ENCODE measurements around the gene GPR84. TPM values are rescaled to one million over a fixed set of nuclear protein-coding genes. Genes with fewer than 3 reads are reported as not detected.
A peak's percentile ranks its signal among the peaks of the same experiment; 100 is the strongest.

GPR84 gene
- polyA plus RNA-seq, 1 donor (not counting 4 experiments of a cell fraction or from before 2014, with no cell fraction given): 0.12 TPM

DNA sequence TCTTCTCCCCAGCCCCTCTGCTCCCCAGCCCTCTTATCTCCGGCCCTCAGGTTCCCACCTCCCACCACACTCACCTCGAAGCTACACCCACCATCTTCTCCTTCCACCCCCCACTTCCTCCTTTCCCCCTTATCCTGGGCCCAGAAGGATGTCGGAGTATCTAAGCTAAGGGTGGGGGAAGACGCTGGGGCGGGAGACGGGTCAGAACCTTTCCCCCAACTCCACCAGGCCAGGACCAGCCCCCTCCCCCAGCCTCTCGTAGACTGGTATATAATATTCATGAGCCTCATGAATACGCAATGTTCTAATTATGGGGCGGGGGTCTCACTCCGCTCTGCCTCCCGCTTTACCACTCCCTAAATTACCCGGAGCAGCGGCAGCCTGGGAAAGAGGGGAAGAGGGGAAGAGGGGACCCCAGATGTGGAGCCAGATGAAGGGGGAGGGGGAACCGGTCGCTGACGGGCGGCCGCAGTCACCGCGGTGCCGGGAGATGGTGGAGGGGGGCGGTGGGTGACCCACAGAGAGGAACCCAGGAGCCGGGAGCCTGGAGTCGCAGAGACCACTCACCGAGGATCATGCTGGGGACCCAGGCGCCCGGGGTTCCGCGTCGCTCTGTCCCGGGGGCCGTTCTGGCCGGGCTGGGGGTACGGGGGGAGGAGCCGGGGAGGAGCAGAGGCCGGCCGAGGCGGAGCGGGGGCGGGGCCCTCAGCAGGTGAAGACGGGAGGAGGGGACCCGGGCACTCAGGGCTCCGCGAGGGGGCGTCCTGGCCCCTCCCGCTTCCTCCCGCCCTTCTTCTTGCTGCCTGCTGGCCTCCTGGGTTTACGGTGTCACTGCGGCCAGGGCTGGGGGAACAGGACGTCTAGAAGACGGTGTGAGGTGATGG lies 26.6 kb upstream of the GPR84 start:
- peaks cover 49% of the 10 kb centered on the region for H3K79me2 ChIP-seq (ENCODE audit: control insufficient read depth, insufficient read depth, low read length)
- FAIRE-seq (no peak), DNase-seq (ENCODE audit: low read depth, low spot score) (no peak)
- H3K27ac ChIP-seq (ENCODE audit: control insufficient read depth, insufficient read depth, low read length): peak overlapping the region; percentile 81
- H3K36me3 ChIP-seq (ENCODE audit: control insufficient read depth in 2 of 2, extremely low read depth in 1 of 2, insufficient read depth in 2 of 2, low read length in 2 of 2): peaks cover 9 to 24% of the 10 kb centered on the region in 2 experiments
- H3K9ac ChIP-seq (ENCODE audit: control insufficient read depth, extremely low read depth, insufficient read depth, low read length): peak overlapping the region; percentile 85
- TF ChIP-seq EZH2 (IDR thresholded peaks at IDR 0.05; ENCODE audit: low read length): no peak
- TF ChIP-seq, protein P1, sequence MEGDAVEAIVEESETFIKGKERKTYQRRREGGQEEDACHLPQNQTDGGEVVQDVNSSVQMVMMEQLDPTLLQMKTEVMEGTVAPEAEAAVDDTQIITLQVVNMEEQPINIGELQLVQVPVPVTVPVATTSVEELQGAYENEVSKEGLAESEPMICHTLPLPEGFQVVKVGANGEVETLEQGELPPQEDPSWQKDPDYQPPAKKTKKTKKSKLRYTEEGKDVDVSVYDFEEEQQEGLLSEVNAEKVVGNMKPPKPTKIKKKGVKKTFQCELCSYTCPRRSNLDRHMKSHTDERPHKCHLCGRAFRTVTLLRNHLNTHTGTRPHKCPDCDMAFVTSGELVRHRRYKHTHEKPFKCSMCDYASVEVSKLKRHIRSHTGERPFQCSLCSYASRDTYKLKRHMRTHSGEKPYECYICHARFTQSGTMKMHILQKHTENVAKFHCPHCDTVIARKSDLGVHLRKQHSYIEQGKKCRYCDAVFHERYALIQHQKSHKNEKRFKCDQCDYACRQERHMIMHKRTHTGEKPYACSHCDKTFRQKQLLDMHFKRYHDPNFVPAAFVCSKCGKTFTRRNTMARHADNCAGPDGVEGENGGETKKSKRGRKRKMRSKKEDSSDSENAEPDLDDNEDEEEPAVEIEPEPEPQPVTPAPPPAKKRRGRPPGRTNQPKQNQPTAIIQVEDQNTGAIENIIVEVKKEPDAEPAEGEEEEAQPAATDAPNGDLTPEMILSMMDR (optimal IDR thresholded peaks at IDR 0.05 in 1 of 3, IDR thresholded peaks at IDR 0.05 in 1 of 3, conservative IDR thresholded peaks at IDR 0.05 in 1 of 3; ENCODE audit: extremely low read depth in 1 of 3, insufficient read depth in 2 of 3, low read length in 3 of 3): peak in 2 of 3 experiments; percentile 50 to 73
- H2AFZ ChIP-seq (ENCODE audit: control insufficient read depth, low read length): peak overlapping the region; percentile 34
- H3K9me1 ChIP-seq (ENCODE audit: control insufficient read depth, extremely low read depth, insufficient read depth, low read length): peaks cover 3% of the 10 kb centered on the region
- dilution Hi-C loops (cut with MboI; ENCODE audit: extremely low pct_ligation_motif_present, low sequenced_read_pairs): no loop called here
- H3K27me3 ChIP-seq (ENCODE audit: control insufficient read depth, extremely low read depth, insufficient read depth, low read length): no peaks in the 10 kb centered on the region
- H3K4me3 ChIP-seq (ENCODE audit: control insufficient read depth in 2 of 3, extremely low read depth in 1 of 3, insufficient read depth in 2 of 3, low read depth in 1 of 3, low read length in 3 of 3): peak overlapping the region; percentile 83 to 96 (median 88)
- no peaks in the 10 kb centered on the region for H3K9me3 ChIP-seq (ENCODE audit: control insufficient read depth, low read depth, low read length)
- H3K4me2 ChIP-seq (ENCODE audit: control insufficient read depth, extremely low read depth, insufficient read depth, low read depth, low read length): peak overlapping the region; percentile 95
- peaks cover 69% of the 10 kb centered on the region for H3K4me1 ChIP-seq (ENCODE audit: control insufficient read depth, extremely low read depth, insufficient read depth, low read length)
- no peaks in the 10 kb centered on the region for H4K20me1 ChIP-seq (ENCODE audit: control insufficient read depth, extremely low read depth, insufficient read depth, low read length)

DNA sequence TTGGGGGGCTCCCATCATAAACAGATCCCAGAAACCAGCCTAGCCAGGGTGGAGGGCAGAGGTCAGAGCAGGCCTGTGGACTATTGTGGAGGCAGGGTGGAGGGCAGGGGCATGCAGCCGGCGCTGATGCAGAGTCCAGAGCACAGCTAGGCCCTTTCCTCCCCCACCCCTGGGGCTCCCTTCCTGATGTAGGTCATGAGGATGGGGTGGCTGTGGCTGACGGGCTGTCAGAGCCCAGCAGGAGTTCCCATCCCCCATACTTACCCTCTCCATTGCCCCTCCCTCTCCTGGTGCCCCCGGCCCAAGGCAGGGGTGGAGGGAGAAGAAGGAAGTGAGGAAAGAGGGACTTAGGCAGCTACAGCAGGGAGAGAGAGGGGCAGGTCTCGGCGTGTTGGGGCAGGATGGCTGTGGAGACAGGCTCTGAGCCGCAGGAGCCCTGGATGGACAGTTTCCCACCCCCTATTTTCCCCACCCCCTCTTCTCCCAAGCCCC lies 25.9 kb upstream of the GPR84 start:
- H2AFZ ChIP-seq (ENCODE audit: control insufficient read depth, low read length): no peak overlapping the region

More for the DNA sequence above, 25.9 kb upstream of the GPR84 start:
- no peaks in the 10 kb centered on the region for H3K27me3 ChIP-seq (ENCODE audit: control insufficient read depth, extremely low read depth, insufficient read depth, low read length)
- dilution Hi-C loops (cut with MboI; ENCODE audit: extremely low pct_ligation_motif_present, low sequenced_read_pairs): no loop called here
- H4K20me1 ChIP-seq (ENCODE audit: control insufficient read depth, extremely low read depth, insufficient read depth, low read length): peaks cover 2% of the 10 kb centered on the region
- FAIRE-seq: no peak
- peaks cover 3% of the 10 kb centered on the region for H3K9me1 ChIP-seq (ENCODE audit: control insufficient read depth, extremely low read depth, insufficient read depth, low read length)
- peaks cover 7 to 20% of the 10 kb centered on the region in 2 experiments for H3K36me3 ChIP-seq (ENCODE audit: control insufficient read depth in 2 of 2, extremely low read depth in 1 of 2, insufficient read depth in 2 of 2, low read length in 2 of 2)
- H3K4me1 ChIP-seq (ENCODE audit: control insufficient read depth, extremely low read depth, insufficient read depth, low read length): peaks cover 70% of the 10 kb centered on the region
- peak overlapping the region; percentile 81 for H3K27ac ChIP-seq (ENCODE audit: control insufficient read depth, insufficient read depth, low read length)
- DNase-seq (ENCODE audit: low read depth, low spot score): no peak
- no peaks in the 10 kb centered on the region for H3K9me3 ChIP-seq (ENCODE audit: control insufficient read depth, low read depth, low read length)
- no peak for TF ChIP-seq EZH2 (IDR thresholded peaks at IDR 0.05; ENCODE audit: low read length)
- TF ChIP-seq, protein P1 (optimal IDR thresholded peaks at IDR 0.05 in 1 of 3, IDR thresholded peaks at IDR 0.05 in 1 of 3, conservative IDR thresholded peaks at IDR 0.05 in 1 of 3; ENCODE audit: extremely low read depth in 1 of 3, insufficient read depth in 2 of 3, low read length in 3 of 3): no peak
- peak overlapping the region; percentile 85 for H3K9ac ChIP-seq (ENCODE audit: control insufficient read depth, extremely low read depth, insufficient read depth, low read length)
- peak overlapping the region; percentile 83 to 96 (median 88) for H3K4me3 ChIP-seq (ENCODE audit: control insufficient read depth in 2 of 3, extremely low read depth in 1 of 3, insufficient read depth in 2 of 3, low read depth in 1 of 3, low read length in 3 of 3)
- peak overlapping the region; percentile 95 for H3K4me2 ChIP-seq (ENCODE audit: control insufficient read depth, extremely low read depth, insufficient read depth, low read depth, low read length)
- H3K79me2 ChIP-seq (ENCODE audit: control insufficient read depth, insufficient read depth, low read length): peaks cover 53% of the 10 kb centered on the region

Data from keratinocyte (primary cell).